Measurements from ENCODE around the gene PLXNA4.

- TF ChIP-seq MYBL2 (CRISPR knock-in tag; IDR thresholded peaks at IDR 0.05) (no peak), CTCF (IDR thresholded peaks at IDR 0.05) (no peak), ELF4 (CRISPR knock-in tag; IDR thresholded peaks at IDR 0.05; ENCODE audit: low read depth) (no peak), JUN (CRISPR knock-in tag; IDR thresholded peaks at IDR 0.05) (no peak), CREB1 (CRISPR knock-in tag; IDR thresholded peaks at IDR 0.05) (no peak), ZNF263 (CRISPR knock-in tag; IDR thresholded peaks at IDR 0.05; ENCODE audit: low read depth) (no peak)
- TF ChIP-seq, protein P1, sequence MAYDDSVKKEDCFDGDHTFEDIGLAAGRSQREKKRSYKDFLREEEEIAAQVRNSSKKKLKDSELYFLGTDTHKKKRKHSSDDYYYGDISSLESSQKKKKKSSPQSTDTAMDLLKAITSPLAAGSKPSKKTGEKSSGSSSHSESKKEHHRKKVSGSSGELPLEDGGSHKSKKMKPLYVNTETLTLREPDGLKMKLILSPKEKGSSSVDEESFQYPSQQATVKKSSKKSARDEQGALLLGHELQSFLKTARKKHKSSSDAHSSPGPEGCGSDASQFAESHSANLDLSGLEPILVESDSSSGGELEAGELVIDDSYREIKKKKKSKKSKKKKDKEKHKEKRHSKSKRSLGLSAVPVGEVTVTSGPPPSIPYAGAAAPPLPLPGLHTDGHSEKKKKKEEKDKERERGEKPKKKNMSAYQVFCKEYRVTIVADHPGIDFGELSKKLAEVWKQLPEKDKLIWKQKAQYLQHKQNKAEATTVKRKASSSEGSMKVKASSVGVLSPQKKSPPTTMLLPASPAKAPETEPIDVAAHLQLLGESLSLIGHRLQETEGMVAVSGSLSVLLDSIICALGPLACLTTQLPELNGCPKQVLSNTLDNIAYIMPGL (CRISPR knock-in tag; IDR thresholded peaks at IDR 0.05): no peak
Measured at GRCh38 chr7:132491391-132491945, 84.8 kb downstream of the PLXNA4 start.

All from WTC11 (cell line).